Middle frontal gyrus (tissue), 1 donor: ENCODE results near the gene C12orf42.

ENCODE experiments used
- DNase-seq: peaks from one replicate; pipeline ENCODE4 v3.0.0-alpha.2; 2015; ENCODE audit warnings: low spot score; ENCODE audit errors: extremely low spot score

Gene C12orf42

GRCh38 chr12:103336940-103337339, 158.8 kb downstream of the C12orf42 start:
- DNase-seq = no peak

- DNase-seq = no peak
These were observed 161.3 kb downstream of the C12orf42 start for GRCh38 chr12:103334466-103334865.

- DNase-seq = no peak
These were observed 162.1 kb downstream of the C12orf42 start for GRCh38 chr12:103333676-103334075.

- no peak for DNase-seq
These were observed 164.1 kb downstream of the C12orf42 start for GRCh38 chr12:103331643-103332042.

GRCh38 chr12:103330672-103331071, 165.1 kb downstream of the C12orf42 start:
- DNase-seq = no peak

GRCh38 chr12:103327676-103328075, 168.1 kb downstream of the C12orf42 start:
- no peak for DNase-seq

GRCh38 chr12:103326190-103326589, 169.6 kb downstream of the C12orf42 start:
- DNase-seq = no peak

GRCh38 chr12:103318566-103318965, 177.2 kb downstream of the C12orf42 start:
- DNase-seq = no peak

GRCh38 chr12:103317220-103317619, 178.5 kb downstream of the C12orf42 start:
- DNase-seq = no peak

- no peak for DNase-seq
These were observed 181.0 kb downstream of the C12orf42 start for GRCh38 chr12:103314786-103315185.

- no peak for DNase-seq
These were observed 181.9 kb downstream of the C12orf42 start for GRCh38 chr12:103313894-103314293.

GRCh38 chr12:103312742-103313354, 182.9 kb downstream of the C12orf42 start:
- DNase-seq = no peak

GRCh38 chr12:103310546-103311270, 185.1 kb downstream of the C12orf42 start:
- DNase-seq = no peak

- DNase-seq = no peak
These were observed 187.4 kb downstream of the C12orf42 start for GRCh38 chr12:103308396-103308795.

GRCh38 chr12:103303484-103303883, 192.3 kb downstream of the C12orf42 start:
- no peak for DNase-seq

- DNase-seq = no peak
These were observed 193.9 kb downstream of the C12orf42 start for GRCh38 chr12:103301642-103302591.

GRCh38 chr12:103288016-103288415, 207.8 kb downstream of the C12orf42 start:
- DNase-seq = no peak

GRCh38 chr12:103282124-103282523, 213.6 kb downstream of the C12orf42 start:
- DNase-seq = no peak

- DNase-seq = no peak
These were observed 216.3 kb downstream of the C12orf42 start for GRCh38 chr12:103279444-103279843.

GRCh38 chr12:103278329-103278728, 217.4 kb downstream of the C12orf42 start:
- DNase-seq = no peak

GRCh38 chr12:103273645-103274044, 222.1 kb downstream of the C12orf42 start:
- DNase-seq = no peak

- no peak for DNase-seq
These were observed 222.8 kb downstream of the C12orf42 start for GRCh38 chr12:103272949-103273348.
